Urothelium cell line (cell line): ENCODE measurements around the gene XRCC4.

Experiments
- DNase-seq: peaks from one replicate; pipeline ENCODE4 v3.0.0; 2011; ENCODE audit warnings: low spot score, mixed read lengths
- FAIRE-seq: peaks from 2 replicates; lab custom pipeline; 2011; peaks lifted over from hg19 to GRCh38; lab: Jason Lieb, UNC

Gene XRCC4

GRCh38 chr5:83069096-83069799, 8.1 kb upstream of the XRCC4 start:
- no peak for FAIRE-seq
- no peak for DNase-seq

- FAIRE-seq: no peak
These were observed 5.9 kb upstream of the XRCC4 start for GRCh38 chr5:83071286-83072051.

GRCh38 chr5:83072966-83073365, 4.4 kb upstream of the XRCC4 start:
- no peak for DNase-seq
- FAIRE-seq: no peak

More at GRCh38 chr5:83071286-83072051, 5.9 kb upstream of the XRCC4 start:
- DNase-seq: no peak

GRCh38 chr5:83077662-83078261, 415 bp downstream of the XRCC4 start:
- no peak for FAIRE-seq
- DNase-seq: peak; percentile 6

DNA sequence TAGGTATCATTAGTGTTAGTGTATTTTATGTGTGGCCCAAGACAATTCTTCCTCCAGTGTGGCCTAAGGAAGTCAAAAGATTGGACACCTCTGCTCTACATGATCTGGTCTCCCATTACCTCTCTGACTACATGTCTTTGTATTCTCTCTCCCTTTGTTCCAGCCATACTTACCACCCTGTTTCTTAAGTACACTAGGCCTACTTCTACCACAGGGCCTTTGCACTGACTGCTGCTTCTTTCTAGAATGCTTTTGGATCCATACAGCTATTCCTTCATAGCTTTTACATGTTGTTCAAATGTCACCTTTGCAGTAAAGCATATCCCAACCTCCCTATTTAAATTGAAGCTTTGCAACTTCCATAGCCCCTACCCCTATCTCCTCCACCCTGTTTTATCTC, 5.4 kb downstream of the XRCC4 start:
- FAIRE-seq (no peak), DNase-seq (no peak)

DNA sequence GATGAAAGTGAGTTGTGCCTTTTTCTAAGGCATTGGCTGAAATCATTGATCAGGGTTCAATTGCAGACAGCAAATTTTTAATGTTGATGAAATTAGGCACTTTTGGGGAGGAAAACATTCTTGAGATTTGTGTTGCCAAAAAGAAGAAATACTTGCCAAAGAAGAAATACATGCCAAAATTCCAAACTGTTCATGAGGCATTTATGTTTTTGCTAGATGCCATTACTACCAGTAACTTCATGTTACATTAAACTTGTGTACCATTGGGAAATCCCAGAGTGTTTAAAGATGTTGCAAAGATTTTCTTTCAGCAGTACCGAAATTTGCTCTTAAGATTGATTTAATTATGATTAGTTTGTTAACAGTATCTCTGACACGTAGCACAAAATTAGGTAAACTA, 7.0 kb downstream of the XRCC4 start:
- no peak for FAIRE-seq
- DNase-seq: no peak

DNA sequence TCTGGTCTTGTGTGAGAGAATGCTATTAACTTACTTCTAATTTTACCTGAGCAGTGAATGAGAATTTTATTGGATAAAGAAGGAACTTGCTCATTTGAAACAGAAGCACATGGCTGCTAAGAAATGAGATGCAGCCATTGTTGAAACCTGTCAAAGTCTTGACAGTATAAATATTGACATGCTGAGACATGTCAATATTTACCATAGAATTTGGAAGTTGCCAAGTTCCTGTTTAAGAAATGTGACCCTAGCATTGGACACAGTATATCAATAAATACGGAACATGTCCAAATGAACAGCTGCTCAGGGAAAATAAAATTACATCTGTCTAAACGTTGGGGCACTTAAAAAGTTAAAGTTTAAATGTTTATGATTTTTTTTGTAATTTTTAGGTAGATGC, 7.8 kb downstream of the XRCC4 start:
- no peak for DNase-seq
- FAIRE-seq: no peak

DNA sequence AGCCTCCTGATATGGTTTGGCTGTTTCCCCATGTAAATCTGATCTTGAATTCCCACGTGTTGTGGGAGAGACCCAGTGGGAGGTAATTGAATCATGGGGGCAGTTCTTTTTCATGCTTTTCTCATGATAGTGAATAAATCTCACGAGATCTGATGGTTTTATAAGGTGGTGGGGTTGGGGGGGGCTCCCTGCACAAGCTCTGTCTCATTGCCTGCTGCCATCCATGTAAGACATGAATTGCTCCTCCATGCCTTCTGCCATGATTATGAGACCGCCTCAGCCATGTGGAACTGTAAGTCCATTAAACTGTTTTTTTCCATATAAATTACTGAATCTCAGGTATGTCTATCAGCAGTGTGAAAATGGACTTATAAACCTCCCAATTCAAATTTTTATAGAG, 12.8 kb downstream of the XRCC4 start:
- no peak for DNase-seq
- no peak for FAIRE-seq

GRCh38 chr5:83092619-83093018, 15.3 kb downstream of the XRCC4 start:
- FAIRE-seq: no peak
- DNase-seq: no peak

- DNase-seq (no peak), FAIRE-seq (no peak)
These were observed 16.3 kb downstream of the XRCC4 start for GRCh38 chr5:83093692-83094091.

DNA sequence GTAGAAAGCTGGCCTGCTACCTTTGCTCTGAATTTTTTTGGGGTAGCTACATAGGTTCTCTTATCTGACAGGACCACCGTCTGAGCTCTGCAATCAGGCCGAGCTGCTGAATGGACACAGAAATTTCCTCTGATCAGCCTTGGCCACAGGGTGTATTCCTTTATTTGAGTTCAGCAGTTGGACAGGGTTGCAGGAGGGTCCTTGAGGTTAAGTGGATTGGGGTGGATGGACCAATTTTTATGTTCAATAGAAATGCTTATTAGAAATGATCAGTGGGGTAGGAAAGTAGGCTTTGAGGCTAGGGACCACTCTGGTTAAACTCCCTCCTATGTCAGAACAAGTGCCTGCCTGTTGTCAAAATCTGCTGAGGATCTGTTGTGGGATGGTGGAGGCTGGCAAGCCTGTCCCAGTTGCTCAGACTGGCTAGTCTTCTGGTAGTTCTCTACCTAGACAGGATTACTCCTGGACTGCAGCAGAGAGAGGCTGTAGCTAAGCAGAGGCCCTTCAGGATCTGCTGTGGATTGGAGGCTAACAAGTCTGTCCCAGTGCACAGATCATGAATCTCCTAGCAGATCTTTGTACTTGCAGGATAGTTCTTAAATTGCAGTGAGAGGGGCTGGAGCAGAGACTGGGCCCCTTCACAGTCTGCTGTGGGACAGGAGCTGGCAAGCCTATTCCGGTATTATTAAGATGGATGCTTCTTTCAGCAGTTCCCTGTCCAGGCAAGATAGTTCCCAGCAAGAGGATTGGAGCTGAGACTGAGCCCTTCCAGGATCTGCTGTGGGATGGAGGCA, 18.0 kb downstream of the XRCC4 start:
- DNase-seq (peak; percentile 6), FAIRE-seq (no peak)

- DNase-seq (peak; percentile 85), FAIRE-seq (peak; percentile 65)
These were observed 18.7 kb downstream of the XRCC4 start for GRCh38 chr5:83095957-83096539.

DNA sequence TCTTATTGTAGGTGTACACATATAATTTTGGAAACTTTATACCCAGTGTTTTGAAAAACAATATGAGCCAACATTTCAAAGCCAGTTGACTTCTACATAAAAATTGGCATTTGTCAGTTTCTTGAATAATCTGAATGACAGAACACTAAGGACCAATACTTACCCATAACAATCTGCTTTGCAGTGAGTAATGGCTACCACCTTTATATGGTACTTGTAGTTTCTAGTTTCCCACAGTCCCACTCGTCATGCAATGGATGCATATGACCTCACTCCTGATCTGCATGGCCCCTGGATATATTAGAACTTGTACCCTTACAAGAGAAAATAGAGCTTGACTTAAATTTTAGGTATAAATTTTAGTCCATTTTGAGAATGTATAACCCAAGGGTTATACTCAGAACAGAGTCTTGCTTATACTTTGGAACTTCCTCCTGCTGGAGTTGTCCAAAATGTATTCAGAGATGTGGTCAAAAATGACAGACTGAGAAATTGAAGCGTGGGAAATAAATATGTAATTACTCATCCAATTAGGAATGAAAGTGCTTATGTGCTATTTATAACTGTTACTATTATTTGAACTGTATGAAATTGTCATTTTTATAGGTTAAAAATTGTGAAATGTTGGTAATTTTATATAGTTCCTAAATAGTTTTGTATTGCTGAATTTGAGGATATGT, 19.5 kb downstream of the XRCC4 start:
- DNase-seq (no peak), FAIRE-seq (no peak)

GRCh38 chr5:83097689-83098231, 20.4 kb downstream of the XRCC4 start:
- no peak for FAIRE-seq

DNA sequence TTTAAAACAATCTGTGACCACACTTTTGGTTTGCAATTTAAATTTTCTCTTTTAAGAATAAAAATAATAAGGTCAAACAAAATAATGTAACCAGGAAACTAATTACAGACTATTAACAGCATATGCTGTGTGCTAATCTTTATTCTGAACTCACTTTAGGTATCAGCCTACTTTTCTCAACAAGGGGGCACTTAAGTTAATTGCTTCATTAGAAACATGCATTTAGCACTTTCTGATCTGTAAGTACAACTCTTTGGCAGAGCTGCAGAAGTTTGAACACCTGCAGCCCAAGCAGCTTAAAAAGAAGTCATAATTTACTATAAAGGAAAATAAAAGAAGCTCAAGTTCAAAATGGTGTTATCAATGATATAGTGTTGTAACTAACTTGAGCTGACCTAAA, 21.7 kb downstream of the XRCC4 start:
- FAIRE-seq: no peak

More at GRCh38 chr5:83097689-83098231, 20.4 kb downstream of the XRCC4 start:
- DNase-seq: no peak

DNA sequence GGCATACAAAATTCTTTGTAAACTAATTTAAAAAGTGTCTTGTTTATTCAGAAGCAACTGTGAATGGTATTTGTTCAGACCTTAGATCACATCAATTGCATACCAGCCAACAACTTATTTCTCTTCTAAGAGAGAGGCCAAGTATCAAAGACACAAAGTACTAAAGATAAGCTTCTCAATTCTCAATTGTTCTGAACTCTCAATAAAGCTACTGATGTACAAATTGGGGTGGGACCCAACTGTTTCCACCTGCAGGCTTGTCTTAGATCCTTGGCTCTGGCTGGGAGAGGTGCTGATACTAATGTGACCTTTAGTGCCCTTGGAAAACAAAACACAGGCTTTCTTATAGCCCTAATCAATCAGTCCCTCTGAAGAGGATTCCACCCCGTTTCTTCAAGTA, 22.1 kb downstream of the XRCC4 start:
- DNase-seq (no peak), FAIRE-seq (no peak)

More for the DNA sequence above, 21.7 kb downstream of the XRCC4 start:
- no peak for DNase-seq

DNA sequence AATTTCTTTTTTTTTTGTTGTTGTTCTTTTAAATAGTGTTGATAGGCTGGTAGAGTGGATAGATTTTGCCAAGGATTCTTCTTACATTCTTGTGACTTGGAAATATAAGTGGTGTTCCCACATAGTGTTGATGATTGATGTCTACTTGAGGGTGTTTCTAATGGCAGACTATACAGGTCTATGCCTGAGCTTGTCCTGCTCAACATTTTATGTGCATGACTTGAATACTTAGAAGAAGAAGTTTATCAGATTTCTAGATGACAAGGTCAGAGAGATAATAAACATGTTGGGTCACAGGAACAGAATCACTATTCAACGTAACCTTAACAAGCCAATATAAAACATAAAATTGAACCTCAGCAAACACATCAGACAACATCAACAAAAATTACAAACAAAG, 24.2 kb downstream of the XRCC4 start:
- FAIRE-seq: no peak
- no peak for DNase-seq

GRCh38 chr5:83102364-83102980, 25.1 kb downstream of the XRCC4 start:
- FAIRE-seq (no peak), DNase-seq (no peak)

DNA sequence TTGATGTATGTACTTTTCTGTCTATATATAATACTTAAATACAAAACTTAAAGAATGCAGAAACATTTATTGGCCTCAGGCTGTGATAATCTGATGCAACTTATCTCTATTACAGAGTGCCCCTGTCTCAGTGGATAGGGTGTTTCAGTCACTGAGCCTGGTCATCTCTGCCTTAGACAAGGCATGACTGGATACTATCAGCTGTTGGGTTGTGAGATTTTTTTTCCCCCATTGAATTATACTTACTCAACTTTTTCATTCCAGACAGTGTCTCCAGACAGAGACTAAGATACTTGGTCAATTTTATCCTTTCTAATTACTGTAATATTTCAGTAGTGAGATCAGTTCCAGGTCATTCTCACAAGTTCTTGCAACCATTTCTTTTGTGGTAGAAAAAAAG, 26.7 kb downstream of the XRCC4 start:
- DNase-seq (no peak), FAIRE-seq (no peak)
